SK-N-SH treated with all-trans-retinoic acid at 6 μM for 48 hours (cell line): Measurements from ENCODE around the gene ATP4B.

ENCODE experiments used
- ARNTL ChIP-seq: fragments of 450-650 bp; formaldehyde crosslinking; IDR thresholded peaks from 2 replicates; pipeline ENCODE4 v1.5.0; 2020; ENCODE audit warnings: low read depth, mild to moderate bottlenecking, moderate library complexity, borderline replicate concordance
- CREB5 ChIP-seq: fragments of 250-450 bp; sonication (Bioruptor Pico); IDR thresholded peaks from 2 replicates; pipeline ENCODE4 v1.5.1; 2020; ENCODE audit warnings: low read depth, mild to moderate bottlenecking, moderate library complexity
- CSDC2 ChIP-seq: fragments of 250-450 bp; sonication (Bioruptor Pico); IDR thresholded peaks from 2 replicates; pipeline ENCODE4 v1.5.0; 2020; ENCODE audit warnings: mild to moderate bottlenecking, moderate library complexity
- CSRNP3 ChIP-seq: fragments of 250-450 bp; sonication (Bioruptor Pico); IDR thresholded peaks from 2 replicates; pipeline ENCODE4 v1.5.1; 2021; ENCODE audit warnings: mild to moderate bottlenecking, moderate library complexity
- GLIS3 ChIP-seq: fragments of 250-450 bp; sonication (Bioruptor Pico); IDR thresholded peaks from 2 replicates; pipeline ENCODE4 v1.5.0; 2020; ENCODE audit warnings: mild to moderate bottlenecking, moderate library complexity
- OSR1 ChIP-seq: fragments of 250-450 bp; sonication (Bioruptor Pico); IDR thresholded peaks from 2 replicates; pipeline ENCODE4 v1.8.0; 2022; ENCODE audit warnings: moderate library complexity, mild to moderate bottlenecking, inconsistent platforms
- PATZ1 ChIP-seq: fragments of 250-450 bp; sonication (Bioruptor Pico); IDR thresholded peaks from 2 replicates; pipeline ENCODE4 v1.8.0; 2020; ENCODE audit warnings: mild to moderate bottlenecking, moderate library complexity, borderline replicate concordance
- POU6F1 ChIP-seq: fragments of 250-450 bp; sonication (Bioruptor Pico); IDR thresholded peaks from 2 replicates; pipeline ENCODE4 v1.8.0; 2021; ENCODE audit warnings: low read depth, mild to moderate bottlenecking, moderate library complexity, borderline replicate concordance
- SNAI2 ChIP-seq: fragments of 250-450 bp; sonication (Bioruptor Pico); IDR thresholded peaks from 2 replicates; pipeline ENCODE4 v1.5.0; 2020; ENCODE audit warnings: mild to moderate bottlenecking, moderate library complexity
- TOX ChIP-seq: fragments of 250-450 bp; sonication (Bioruptor Pico); IDR thresholded peaks from 2 replicates; pipeline ENCODE4 v1.8.0; 2021; ENCODE audit warnings: mild to moderate bottlenecking, moderate library complexity, borderline replicate concordance
- ZC3H10 ChIP-seq: fragments of 250-450 bp; sonication (Bioruptor Pico); IDR thresholded peaks from 2 replicates; pipeline ENCODE4 v1.5.1; 2021; ENCODE audit warnings: mild to moderate bottlenecking, moderate library complexity
- ZFP3 ChIP-seq: fragments of 250-450 bp; sonication (Bioruptor Pico); IDR thresholded peaks from 2 replicates; pipeline ENCODE4 v1.5.0; 2020; ENCODE audit warnings: mild to moderate bottlenecking, moderate library complexity

- TF ChIP-seq OSR1 = no peak
- TF ChIP-seq CSRNP3 (CRISPR knock-in tag) = no peak
- TF ChIP-seq GLIS3 = no peak
- no peak for TF ChIP-seq TOX (CRISPR knock-in tag)
- TF ChIP-seq CREB5 (CRISPR knock-in tag) = no peak
- TF ChIP-seq CSDC2 (CRISPR knock-in tag) = no peak
- TF ChIP-seq PATZ1 = no peak
- no peak for TF ChIP-seq SNAI2 (CRISPR knock-in tag)
- no peak for TF ChIP-seq ZC3H10 (CRISPR knock-in tag)
- TF ChIP-seq ARNTL = no peak
- no peak for TF ChIP-seq POU6F1
- no peak for TF ChIP-seq ZFP3 (CRISPR knock-in tag)
These were observed 29.4 kb downstream of the ATP4B start for GRCh38 chr13:113628291-113629270.
